ENCODE results near the gene CHD6. TPM values are rescaled to one million over a fixed set of nuclear protein-coding genes. Genes with fewer than 3 reads are reported as not detected.

Gene CHD6
- total and polyA plus RNA-seq, 2 of the 13 experiments (the other 11 are each of a cell fraction or from before 2014, with no cell fraction given): 14.4 to 52.0 TPM

DNA sequence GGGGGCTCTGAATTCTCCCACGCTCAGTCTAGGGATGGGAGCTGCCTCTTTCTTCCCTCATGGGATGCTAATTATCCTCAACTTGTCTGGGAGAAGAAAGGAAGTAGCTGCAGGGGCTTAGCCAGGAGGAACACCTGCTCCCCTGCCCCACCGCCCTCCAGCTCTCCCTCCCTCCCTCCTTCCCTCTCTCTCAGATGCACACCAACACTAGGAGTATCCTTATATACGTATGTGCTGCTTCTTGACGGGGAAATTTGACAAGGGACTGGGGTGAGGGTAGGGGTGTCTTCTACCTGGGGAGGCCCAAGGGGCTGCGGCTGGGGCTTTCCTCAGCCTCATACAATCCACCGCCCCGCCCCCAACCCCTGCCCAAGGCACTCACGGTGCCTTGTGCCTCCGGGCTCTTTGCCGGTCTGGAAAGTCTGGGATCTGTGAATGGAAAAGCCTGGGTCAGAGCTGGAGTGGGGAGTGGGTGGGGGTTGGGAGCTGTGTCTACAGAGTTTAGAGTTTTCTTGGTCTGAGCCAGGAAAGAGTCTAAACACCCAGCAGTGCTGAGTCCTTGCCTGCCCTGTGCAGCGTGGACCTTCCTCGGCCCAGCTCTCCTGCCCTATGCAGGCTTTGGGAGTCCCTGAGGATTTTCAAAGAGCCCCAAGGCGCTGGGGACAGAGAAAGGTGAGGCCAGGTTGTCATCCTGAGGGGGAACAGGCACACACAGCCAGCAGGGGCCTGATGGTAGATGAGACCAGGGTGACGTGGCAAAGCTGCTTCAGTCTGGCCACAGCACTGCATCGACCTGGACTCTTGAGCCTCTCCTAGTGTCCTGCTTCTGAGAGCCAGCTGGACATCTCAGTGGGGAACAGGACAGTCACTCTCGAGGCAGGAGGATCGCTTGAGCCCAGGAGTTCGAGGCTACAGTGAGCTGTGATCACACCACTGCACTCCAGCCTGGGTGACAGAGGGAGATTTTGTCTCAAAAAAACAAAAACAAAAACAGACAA, 222.2 kb downstream of the CHD6 start (continued):
- TF ChIP-seq, protein P1, sequence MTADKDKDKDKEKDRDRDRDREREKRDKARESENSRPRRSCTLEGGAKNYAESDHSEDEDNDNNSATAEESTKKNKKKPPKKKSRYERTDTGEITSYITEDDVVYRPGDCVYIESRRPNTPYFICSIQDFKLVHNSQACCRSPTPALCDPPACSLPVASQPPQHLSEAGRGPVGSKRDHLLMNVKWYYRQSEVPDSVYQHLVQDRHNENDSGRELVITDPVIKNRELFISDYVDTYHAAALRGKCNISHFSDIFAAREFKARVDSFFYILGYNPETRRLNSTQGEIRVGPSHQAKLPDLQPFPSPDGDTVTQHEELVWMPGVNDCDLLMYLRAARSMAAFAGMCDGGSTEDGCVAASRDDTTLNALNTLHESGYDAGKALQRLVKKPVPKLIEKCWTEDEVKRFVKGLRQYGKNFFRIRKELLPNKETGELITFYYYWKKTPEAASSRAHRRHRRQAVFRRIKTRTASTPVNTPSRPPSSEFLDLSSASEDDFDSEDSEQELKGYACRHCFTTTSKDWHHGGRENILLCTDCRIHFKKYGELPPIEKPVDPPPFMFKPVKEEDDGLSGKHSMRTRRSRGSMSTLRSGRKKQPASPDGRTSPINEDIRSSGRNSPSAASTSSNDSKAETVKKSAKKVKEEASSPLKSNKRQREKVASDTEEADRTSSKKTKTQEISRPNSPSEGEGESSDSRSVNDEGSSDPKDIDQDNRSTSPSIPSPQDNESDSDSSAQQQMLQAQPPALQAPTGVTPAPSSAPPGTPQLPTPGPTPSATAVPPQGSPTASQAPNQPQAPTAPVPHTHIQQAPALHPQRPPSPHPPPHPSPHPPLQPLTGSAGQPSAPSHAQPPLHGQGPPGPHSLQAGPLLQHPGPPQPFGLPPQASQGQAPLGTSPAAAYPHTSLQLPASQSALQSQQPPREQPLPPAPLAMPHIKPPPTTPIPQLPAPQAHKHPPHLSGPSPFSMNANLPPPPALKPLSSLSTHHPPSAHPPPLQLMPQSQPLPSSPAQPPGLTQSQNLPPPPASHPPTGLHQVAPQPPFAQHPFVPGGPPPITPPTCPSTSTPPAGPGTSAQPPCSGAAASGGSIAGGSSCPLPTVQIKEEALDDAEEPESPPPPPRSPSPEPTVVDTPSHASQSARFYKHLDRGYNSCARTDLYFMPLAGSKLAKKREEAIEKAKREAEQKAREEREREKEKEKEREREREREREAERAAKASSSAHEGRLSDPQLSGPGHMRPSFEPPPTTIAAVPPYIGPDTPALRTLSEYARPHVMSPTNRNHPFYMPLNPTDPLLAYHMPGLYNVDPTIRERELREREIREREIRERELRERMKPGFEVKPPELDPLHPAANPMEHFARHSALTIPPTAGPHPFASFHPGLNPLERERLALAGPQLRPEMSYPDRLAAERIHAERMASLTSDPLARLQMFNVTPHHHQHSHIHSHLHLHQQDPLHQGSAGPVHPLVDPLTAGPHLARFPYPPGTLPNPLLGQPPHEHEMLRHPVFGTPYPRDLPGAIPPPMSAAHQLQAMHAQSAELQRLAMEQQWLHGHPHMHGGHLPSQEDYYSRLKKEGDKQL (CRISPR knock-in tag; IDR thresholded peaks at IDR 0.05; ENCODE audit: low read depth): no peak
- TF ChIP-seq ZNF83 (CRISPR knock-in tag; IDR thresholded peaks at IDR 0.05; ENCODE audit: borderline replicate concordance) (no peak), NFIC (IDR thresholded peaks at IDR 0.05; ENCODE audit: low read length) (no peak), SMARCE1 (IDR thresholded peaks at IDR 0.05; ENCODE audit: borderline replicate concordance) (no peak), SP5 (CRISPR knock-in tag; IDR thresholded peaks at IDR 0.05; ENCODE audit: borderline replicate concordance, low read depth) (no peak), SIX1 (CRISPR knock-in tag; IDR thresholded peaks at IDR 0.05; ENCODE audit: borderline replicate concordance) (no peak), HNF4G (IDR thresholded peaks at IDR 0.05; ENCODE audit: borderline replicate concordance, low read depth, low read length) (no peak), HNF4G (CRISPR knock-in tag; IDR thresholded peaks at IDR 0.05; ENCODE audit: borderline replicate concordance, low read depth) (peak; percentile 25; the same call in 1 of the 2 replicates), GPN1 (CRISPR knock-in tag; IDR thresholded peaks at IDR 0.05; ENCODE audit: borderline replicate concordance) (0 out of 2 replicates have a peak, but pooled peaks have one; percentile 3), KDM2A (CRISPR knock-in tag; IDR thresholded peaks at IDR 0.05; ENCODE audit: borderline replicate concordance, low read depth) (peak; percentile 51; the same call in 1 of the 2 replicates), MAF1 (CRISPR knock-in tag; IDR thresholded peaks at IDR 0.05; ENCODE audit: borderline replicate concordance) (no peak), HDAC6 (IDR thresholded peaks at IDR 0.05; ENCODE audit: low read depth, low read length) (no peak), ATM (IDR thresholded peaks at IDR 0.05; ENCODE audit: borderline replicate concordance) (no peak), GZF1 (CRISPR knock-in tag; IDR thresholded peaks at IDR 0.05) (0 out of 2 replicates have a peak, but pooled peaks have one; percentile 49), HOXA5 (CRISPR knock-in tag; IDR thresholded peaks at IDR 0.05) (no peak), ZNF619 (CRISPR knock-in tag; IDR thresholded peaks at IDR 0.05) (no peak), ZNF124 (CRISPR knock-in tag; IDR thresholded peaks at IDR 0.05) (no peak), RBFOX2 (IDR thresholded peaks at IDR 0.05; ENCODE audit: low read depth, low read length) (no peak)
- TF ChIP-seq, protein P2, sequence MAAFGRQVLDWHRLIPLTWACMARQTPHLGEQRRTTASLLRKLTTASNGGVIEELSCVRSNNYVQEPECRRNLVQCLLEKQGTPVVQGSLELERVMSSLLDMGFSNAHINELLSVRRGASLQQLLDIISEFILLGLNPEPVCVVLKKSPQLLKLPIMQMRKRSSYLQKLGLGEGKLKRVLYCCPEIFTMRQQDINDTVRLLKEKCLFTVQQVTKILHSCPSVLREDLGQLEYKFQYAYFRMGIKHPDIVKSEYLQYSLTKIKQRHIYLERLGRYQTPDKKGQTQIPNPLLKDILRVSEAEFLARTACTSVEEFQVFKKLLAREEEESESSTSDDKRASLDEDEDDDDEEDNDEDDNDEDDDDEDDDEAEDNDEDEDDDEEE (CRISPR knock-in tag; IDR thresholded peaks at IDR 0.05): no peak
- TF ChIP-seq, protein P3, sequence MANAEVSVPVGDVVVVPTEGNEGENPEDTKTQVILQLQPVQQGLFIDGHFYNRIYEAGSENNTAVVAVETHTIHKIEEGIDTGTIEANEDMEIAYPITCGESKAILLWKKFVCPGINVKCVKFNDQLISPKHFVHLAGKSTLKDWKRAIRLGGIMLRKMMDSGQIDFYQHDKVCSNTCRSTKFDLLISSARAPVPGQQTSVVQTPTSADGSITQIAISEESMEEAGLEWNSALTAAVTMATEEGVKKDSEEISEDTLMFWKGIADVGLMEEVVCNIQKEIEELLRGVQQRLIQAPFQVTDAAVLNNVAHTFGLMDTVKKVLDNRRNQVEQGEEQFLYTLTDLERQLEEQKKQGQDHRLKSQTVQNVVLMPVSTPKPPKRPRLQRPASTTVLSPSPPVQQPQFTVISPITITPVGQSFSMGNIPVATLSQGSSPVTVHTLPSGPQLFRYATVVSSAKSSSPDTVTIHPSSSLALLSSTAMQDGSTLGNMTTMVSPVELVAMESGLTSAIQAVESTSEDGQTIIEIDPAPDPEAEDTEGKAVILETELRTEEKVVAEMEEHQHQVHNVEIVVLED (CRISPR knock-in tag; IDR thresholded peaks at IDR 0.05; ENCODE audit: borderline replicate concordance): peak; percentile 14
- TF ChIP-seq, protein P4, sequence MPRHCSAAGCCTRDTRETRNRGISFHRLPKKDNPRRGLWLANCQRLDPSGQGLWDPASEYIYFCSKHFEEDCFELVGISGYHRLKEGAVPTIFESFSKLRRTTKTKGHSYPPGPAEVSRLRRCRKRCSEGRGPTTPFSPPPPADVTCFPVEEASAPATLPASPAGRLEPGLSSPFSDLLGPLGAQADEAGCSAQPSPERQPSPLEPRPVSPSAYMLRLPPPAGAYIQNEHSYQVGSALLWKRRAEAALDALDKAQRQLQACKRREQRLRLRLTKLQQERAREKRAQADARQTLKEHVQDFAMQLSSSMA (CRISPR knock-in tag; IDR thresholded peaks at IDR 0.05): no peak

Measured in HepG2 (cell line).